LoVo (cell line): ENCODE data around the gene DDB1.

ENCODE experiments used
- DNase-seq: peaks from one replicate; pipeline ENCODE4 v3.0.0-alpha.2; 2016; ENCODE audit warnings: low spot score

The DDB1 gene

GRCh38 chr11:61354208-61354607 lies 21.3 kb upstream of the DDB1 start:
- DNase-seq, result no peak

- DNase-seq, result no peak
These were observed 20.5 kb upstream of the DDB1 start for GRCh38 chr11:61353131-61354067.

GRCh38 chr11:61352038-61352437 lies 19.1 kb upstream of the DDB1 start:
- DNase-seq, result no peak

GRCh38 chr11:61350803-61351202 lies 17.9 kb upstream of the DDB1 start:
- DNase-seq, result no peak

- no peak for DNase-seq
These were observed 17.4 kb upstream of the DDB1 start for GRCh38 chr11:61350336-61350735.

- DNase-seq, result no peak
These were observed 17.0 kb upstream of the DDB1 start for GRCh38 chr11:61349916-61350315.

- DNase-seq, result no peak
These were observed 16.4 kb upstream of the DDB1 start for GRCh38 chr11:61349189-61349751.

GRCh38 chr11:61347916-61348461 lies 15.1 kb upstream of the DDB1 start:
- no peak for DNase-seq

- DNase-seq, result no peak
These were observed 13.3 kb upstream of the DDB1 start for GRCh38 chr11:61345954-61346843.

- no peak for DNase-seq
These were observed 12.3 kb upstream of the DDB1 start for GRCh38 chr11:61345170-61345610.

- DNase-seq, result no peak
These were observed 11.2 kb upstream of the DDB1 start for GRCh38 chr11:61343792-61344745.

GRCh38 chr11:61342207-61342803 lies 9.4 kb upstream of the DDB1 start:
- no peak for DNase-seq

GRCh38 chr11:61341706-61342105 lies 8.8 kb upstream of the DDB1 start:
- no peak for DNase-seq

- DNase-seq, result no peak
These were observed 8.1 kb upstream of the DDB1 start for GRCh38 chr11:61340979-61341378.

- no peak for DNase-seq
These were observed 6.6 kb upstream of the DDB1 start for GRCh38 chr11:61339490-61339878.

- no peak for DNase-seq
These were observed 6.0 kb upstream of the DDB1 start for GRCh38 chr11:61338783-61339489.

- DNase-seq, result no peak
These were observed 5.0 kb upstream of the DDB1 start for GRCh38 chr11:61337706-61338470.

GRCh38 chr11:61336171-61336935 lies 3.4 kb upstream of the DDB1 start:
- peak; percentile 81 for DNase-seq

- DNase-seq, result no peak
These were observed 2.4 kb upstream of the DDB1 start for GRCh38 chr11:61335355-61335710.
